ENCODE measurements around the gene ZKSCAN8.

ZKSCAN8 gene

DNA sequence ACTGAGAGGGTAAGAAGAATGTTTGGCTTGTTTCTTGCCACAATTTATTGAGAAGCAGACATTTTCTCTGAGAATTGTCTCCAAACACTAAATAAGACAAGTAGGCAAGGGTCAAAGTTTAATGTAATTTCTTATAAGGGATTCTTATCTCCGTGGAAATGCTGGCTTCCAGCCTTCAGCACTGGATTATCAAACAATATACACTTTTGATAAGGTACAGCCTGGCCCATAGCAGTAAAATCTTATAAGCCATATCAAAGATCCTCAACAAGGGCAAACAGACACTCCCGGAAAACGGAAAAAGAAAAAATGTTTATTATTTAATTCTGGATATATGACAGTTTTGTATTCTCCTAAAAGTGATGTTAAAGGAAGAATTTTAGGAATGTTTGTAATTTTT, 64.8 kb downstream of the ZKSCAN8 start:
- DNase-seq (ENCODE audit: low read depth, low spot score): no peak

DNA sequence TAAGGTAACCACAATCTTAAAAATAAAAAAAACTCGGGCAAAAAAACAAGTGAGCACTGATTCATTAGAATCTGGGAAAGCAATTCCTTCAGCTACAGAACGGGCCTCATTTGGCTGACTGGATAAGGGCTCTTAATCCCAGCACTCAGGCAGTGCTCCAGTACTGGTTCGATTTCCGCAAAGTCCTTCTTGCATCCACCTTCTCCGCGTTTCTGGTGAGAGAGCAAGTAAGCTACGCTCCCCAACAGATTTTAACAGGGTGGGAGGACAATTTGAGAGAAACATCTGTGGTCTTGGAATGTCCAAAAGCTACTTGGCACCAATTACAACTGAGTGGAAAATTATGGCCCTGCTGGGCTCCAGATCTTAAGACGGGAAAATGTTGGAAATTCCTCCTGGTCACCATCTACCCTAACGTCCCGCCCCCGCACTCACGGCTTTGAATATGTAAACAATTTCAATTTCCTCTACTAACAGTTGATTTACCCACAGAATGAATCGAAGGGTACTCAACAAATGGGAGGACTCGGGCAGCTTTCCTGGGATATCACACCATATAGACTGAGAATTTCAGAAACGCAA, 65.3 kb downstream of the ZKSCAN8 start:
- DNase-seq (ENCODE audit: low read depth, low spot score): no peak

DNA sequence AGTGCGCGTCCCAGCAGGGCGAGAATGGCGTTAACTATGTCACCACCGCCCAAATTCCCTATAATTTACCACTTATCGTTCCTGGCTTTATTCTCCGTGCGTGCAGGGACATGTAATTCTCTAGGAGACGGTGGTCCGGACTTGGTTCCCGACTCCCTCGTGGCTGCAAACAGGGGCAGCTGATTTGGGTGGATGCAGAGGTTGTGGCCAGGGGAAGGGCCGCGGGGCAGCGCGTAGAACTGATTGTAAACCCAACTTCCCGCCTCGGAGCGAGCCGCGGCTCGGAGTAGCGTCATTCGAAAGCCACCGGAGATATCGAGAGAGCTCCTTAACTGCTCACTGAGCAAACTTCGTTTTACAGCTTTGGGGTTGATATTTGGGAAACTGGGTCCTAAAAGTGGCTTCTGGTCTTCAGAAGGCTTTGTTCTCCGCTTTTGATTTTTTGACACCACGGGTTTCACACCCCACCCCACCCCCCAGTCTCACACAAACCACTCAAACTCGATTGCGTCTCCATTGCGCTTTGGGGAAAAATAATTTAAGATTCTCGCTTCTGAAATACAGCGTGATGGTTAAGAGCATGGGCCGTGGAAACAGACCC, 65.9 kb downstream of the ZKSCAN8 start:
- no peak for DNase-seq (ENCODE audit: low read depth, low spot score)

DNA sequence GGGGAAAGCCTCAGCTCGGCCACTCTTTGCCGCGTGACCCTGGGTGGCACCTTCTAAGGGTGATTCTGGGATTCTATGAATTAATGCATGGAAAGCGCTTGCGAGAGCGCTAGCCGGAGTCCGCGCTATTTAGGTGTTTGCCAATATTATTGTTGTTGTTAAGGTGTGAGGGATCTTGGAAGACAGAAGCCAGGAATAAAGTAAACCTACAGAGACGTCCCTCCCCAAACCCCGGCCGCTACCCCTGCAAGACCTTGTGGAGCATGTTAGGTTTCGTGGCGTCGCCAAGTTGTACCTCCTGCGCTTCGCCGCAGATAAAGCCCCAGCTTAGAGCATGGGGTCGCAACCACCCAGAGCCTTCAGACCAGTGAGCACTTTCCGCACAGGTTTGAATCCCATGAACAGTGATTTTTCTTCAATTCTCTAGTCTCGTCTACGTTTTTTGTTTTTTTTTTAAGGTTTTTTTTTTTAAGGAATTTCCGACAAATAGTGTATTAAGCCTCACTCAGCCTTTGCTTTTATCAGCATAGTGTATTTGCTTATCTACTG, 66.5 kb downstream of the ZKSCAN8 start:
- DNase-seq (ENCODE audit: low read depth, low spot score): no peak

Data from smooth muscle cell of the brain vasculature (primary cell).